Gastrocnemius medialis (tissue), 4 donors: ENCODE measurements around the gene ARL5A. TPM values are rescaled to one million over a fixed set of nuclear protein-coding genes. Genes with fewer than 3 reads are reported as not detected.

Experiments
- ATAC-seq, 2 donors: fragments of 150-250 bp; one replicate each; pipeline ENCODE4 v1.9.1; 2016
- DNase-seq, 2 donors: peaks; one replicate each; pipeline ENCODE4 v3.0.0-alpha.2; 2019
- H3K27ac ChIP-seq, 4 donors: fragments of 200-600 bp; sonication (generic); 1 replicate in 1 of 4; 2 replicates in 3 of 4; pipeline ENCODE4 v1.5.1; 2016 to 2018; ENCODE audit warnings: mild to moderate bottlenecking in 2 of 4, moderate library complexity in 1 of 4
- H3K27me3 ChIP-seq, 3 donors: fragments of 200-600 bp; sonication (generic) in 2 of 3; 1 replicate in 1 of 3; 2 replicates in 2 of 3; pipeline versions ENCODE4 v1.5.1 to v1.6.0; 2016 to 2019; ENCODE audit warnings: mild to moderate bottlenecking in 1 of 3, moderate library complexity in 1 of 3
- H3K36me3 ChIP-seq, 2 donors: fragments of 200-600 bp; sonication (generic) in 1 of 2; one replicate each; pipeline ENCODE4 v1.5.1; 2017 to 2018
- H3K4me1 ChIP-seq, 2 donors: fragments of 200-600 bp; sonication (generic) in 1 of 2; one replicate each; pipeline ENCODE4 v1.5.1; 2016 to 2017; ENCODE audit warnings: mild to moderate bottlenecking in 2 of 2
- H3K4me3 ChIP-seq, 4 donors: fragments of 200-600 bp; sonication (generic) in 3 of 4; 1 replicate in 1 of 4; 2 replicates in 3 of 4; pipeline ENCODE4 v1.5.1; 2016 to 2019; ENCODE audit warnings: mild to moderate bottlenecking in 2 of 4
- H3K9me3 ChIP-seq, 3 donors: fragments of 200-600 bp; sonication (generic) in 2 of 3; 1 replicate in 1 of 3; 2 replicates in 2 of 3; pipeline ENCODE4 v1.5.1; 2016 to 2019
- CTCF ChIP-seq, 5 experiments: fragments of 450-650 bp in 3 of 5; fragments of 200-600 bp in 2 of 5; sonication (generic) in 2 of 5; IDR thresholded peaks in 4 of 5; conservative IDR thresholded peaks in 1 of 5; 1 replicate in 4 of 5; 2 replicates in 1 of 5; pipeline ENCODE4 v1.5.1; 2016 to 2019; ENCODE audit warnings: antibody characterized with exemption in 5 of 5, mild to moderate bottlenecking in 3 of 5, moderate library complexity in 3 of 5
- POLR2A ChIP-seq, 2 donors: fragments of 450-650 bp; IDR thresholded peaks; one replicate each; pipeline ENCODE4 v1.6.1; 2017; ENCODE audit warnings: antibody characterized with exemption in 2 of 2, mild to moderate bottlenecking in 2 of 2, moderate library complexity in 2 of 2
- in situ Hi-C, 4 donors: fragments of 200-750 bp; cut with MboI; loops; one replicate each; pipeline versions ENCODE4 v1.15.0 to v1.8.0; 2017; ENCODE audit warnings: low sequenced_read_pairs in 4 of 4
- intact Hi-C: fragments of 100-400 bp; cut with DNase I; formaldehyde crosslinking; loops from one replicate; pipeline ENCODE4 v1.15.1; 2023; ENCODE audit warnings: low total_unique reads
- total RNA-seq, 4 donors: library from RNA; depleted of rRNA; stranded (reverse); fragments of >200 nt; gene quantifications; one replicate each; pipeline versions ENCODE4 v1.1.0 to v1.2.3, GENCODE V29; 2016

The ARL5A gene
- total RNA-seq, 4 donors from 2014 or later = 45.0 to 81.7 (median 60.6) TPM

- Histone ChIP-seq H3K36me3 (no peaks in the 10 kb centered on the region), H3K27me3 (no peaks in the 10 kb centered on the region), H3K9me3 (no peaks in the 10 kb centered on the region), H3K4me1 (peaks cover 35 to 61% of the 10 kb centered on the region in 2 donors), H3K27ac (peak overlapping the region; percentile 94 to 96 (median 94)), H3K4me3 (no peak overlapping the region)
- ATAC-seq = peak; percentile 91 to 93
- peak; percentile 96 to 98 for DNase-seq
- TF ChIP-seq CTCF (IDR thresholded peaks at IDR 0.05 in 4 of 5, conservative IDR thresholded peaks at IDR 0.05 in 1 of 5) (peak in 1 of 5 experiments; percentile 9), POLR2A (IDR thresholded peaks at IDR 0.05) (peak; percentile 68 to 89)
- in situ Hi-C loops (no loop called here), intact Hi-C loops (loop anchor here (1.0 to 10.0 kb wide), 2 partner anchors 26 to 165 kb away; partner anchors contain the start of gene NEB)
Measured at GRCh38 chr2:151760139-151760650, 68.0 kb downstream of the ARL5A start.

- peak overlapping the region; percentile 94 to 96 (median 94) for H3K27ac ChIP-seq
- intact Hi-C loops = no loop called here
- H3K9me3 ChIP-seq = no peaks in the 10 kb centered on the region
- in situ Hi-C loops = no loop called here
- no peak overlapping the region for H3K4me3 ChIP-seq
- TF ChIP-seq POLR2A (IDR thresholded peaks at IDR 0.05) (no peak), CTCF (IDR thresholded peaks at IDR 0.05 in 4 of 5, conservative IDR thresholded peaks at IDR 0.05 in 1 of 5) (no peak)
- peaks cover 49 to 69% of the 10 kb centered on the region in 2 donors for H3K4me1 ChIP-seq
- H3K27me3 ChIP-seq = no peaks in the 10 kb centered on the region
- ATAC-seq = peak in 1 of 2 donors; percentile 9
- DNase-seq = no peak
- no peaks in the 10 kb centered on the region for H3K36me3 ChIP-seq
Measured at GRCh38 chr2:151758744-151759143, 69.5 kb downstream of the ARL5A start.

- intact Hi-C loops = no loop called here
- peaks cover 58 to 71% of the 10 kb centered on the region in 2 donors for H3K4me1 ChIP-seq
- H3K27ac ChIP-seq = peak overlapping the region; percentile 94 to 96 (median 94)
- DNase-seq = no peak
- ATAC-seq = no peak
- H3K27me3 ChIP-seq = no peaks in the 10 kb centered on the region
- in situ Hi-C loops = no loop called here
- H3K36me3 ChIP-seq = no peaks in the 10 kb centered on the region
- no peak for TF ChIP-seq CTCF (IDR thresholded peaks at IDR 0.05 in 4 of 5, conservative IDR thresholded peaks at IDR 0.05 in 1 of 5)
- TF ChIP-seq POLR2A (IDR thresholded peaks at IDR 0.05) = no peak
- no peaks in the 10 kb centered on the region for H3K9me3 ChIP-seq
- H3K4me3 ChIP-seq = no peak overlapping the region
Measured at GRCh38 chr2:151757861-151758260, 70.4 kb downstream of the ARL5A start.

- no peak for DNase-seq
- Histone ChIP-seq H3K4me3 (no peak overlapping the region), H3K4me1 (peaks cover 63 to 68% of the 10 kb centered on the region in 2 donors), H3K9me3 (no peaks in the 10 kb centered on the region), H3K27ac (peak overlapping the region; percentile 94 to 96 (median 94)), H3K27me3 (no peaks in the 10 kb centered on the region), H3K36me3 (no peaks in the 10 kb centered on the region)
- ATAC-seq = no peak
- intact Hi-C loops = no loop called here
- in situ Hi-C loops = no loop called here
- TF ChIP-seq CTCF (IDR thresholded peaks at IDR 0.05 in 4 of 5, conservative IDR thresholded peaks at IDR 0.05 in 1 of 5) = no peak
- no peak for TF ChIP-seq POLR2A (IDR thresholded peaks at IDR 0.05)
Measured at GRCh38 chr2:151756820-151757219, 71.4 kb downstream of the ARL5A start.
